B cell (primary cell): ENCODE results near the gene BDKRB1. TPM values are rescaled to one million over a fixed set of nuclear protein-coding genes. Genes with fewer than 3 reads are reported as not detected.

Source experiments
- ATAC-seq: fragments of 200-7000 bp; cut with Tn5 transposase; one replicate; pipeline ENCODE4 v1.10.0; 2021; ENCODE audit warnings: low read depth, mild to moderate bottlenecking, moderate number of reproducible peaks, moderate library complexity
- CTCF ChIA-PET: fragments of 350-600 bp; sonication (Branson Sonifier 250); formaldehyde crosslinking; loops from one replicate; lab custom pipeline; 2021; ENCODE audit warnings: antibody characterized with exemption, inconsistent platforms; lab: Charles Lee
- POLR2A ChIA-PET: fragments of 350-600 bp; sonication (Branson Sonifier 250); formaldehyde crosslinking; loops from one replicate; lab custom pipeline; 2021; ENCODE audit warnings: antibody characterized with exemption; lab: Charles Lee
- DNase-seq: peaks from one replicate; pipeline ENCODE4 v3.0.0; 2013
- H2AFZ ChIP-seq: 2 replicates; pipeline ENCODE4 v1.6.1; 2012; ENCODE audit warnings: mild to moderate bottlenecking, low read depth, low read length; ENCODE audit not compliant: insufficient read depth, poor library complexity, severe bottlenecking
- H3K27ac ChIP-seq, 2 donors: 1 replicate in 1 of 2; 2 replicates in 1 of 2; pipeline ENCODE4 v1.5.1; 2012 to 2013; ENCODE audit warnings: low read length in 2 of 2, mild to moderate bottlenecking in 2 of 2, moderate library complexity in 1 of 2
- H3K27me3 ChIP-seq, 4 experiments: fragments of 200-600 bp in 1 of 4; sonication (generic) in 1 of 4; replicated peaks in 1 of 4; 1 replicate in 2 of 4; 2 replicates in 2 of 4; pipeline versions ENCODE4 v1.6.1 to v1.7.0; 2013 to 2016; ENCODE audit warnings: low read length in 3 of 4, mild to moderate bottlenecking in 2 of 4, mixed read lengths in 1 of 4, moderate library complexity in 1 of 4; ENCODE audit not compliant: insufficient read depth in 4 of 4, control insufficient read depth in 3 of 4; ENCODE audit errors: control extremely low read depth in 1 of 4
- H3K36me3 ChIP-seq, 2 experiments: replicated peaks in 1 of 2; 1 replicate in 1 of 2; 2 replicates in 1 of 2; pipeline versions ENCODE4 v1.6.1 to v1.7.1; 2013; ENCODE audit warnings: low read length in 1 of 2; ENCODE audit not compliant: insufficient read depth in 2 of 2, control insufficient read depth in 1 of 2; ENCODE audit errors: control extremely low read depth in 1 of 2, extremely low read depth in 1 of 2
- H3K4me1 ChIP-seq, 2 donors: fragments of 200-600 bp in 1 of 2; sonication (generic) in 1 of 2; 1 replicate in 1 of 2; 2 replicates in 1 of 2; pipeline versions ENCODE4 v1.5.1 to v1.6.1; 2013 to 2017; ENCODE audit warnings: low read length in 2 of 2; ENCODE audit not compliant: control insufficient read depth in 2 of 2, insufficient read depth in 2 of 2
- H3K4me2 ChIP-seq: replicated peaks from 2 replicates; pipeline ENCODE3; 2012; ENCODE audit warnings: mild to moderate bottlenecking, low read depth, low read length; ENCODE audit not compliant: poor library complexity, severe bottlenecking
- H3K4me3 ChIP-seq, 5 experiments: fragments of 200-600 bp in 1 of 5; sonication (generic) in 1 of 5; 1 replicate in 3 of 5; 2 replicates in 2 of 5; pipeline versions ENCODE4 v1.5.1 to v1.7.0; 2011 to 2016; ENCODE audit warnings: low read length in 4 of 5, mild to moderate bottlenecking in 4 of 5, low read depth in 2 of 5, control low read depth in 1 of 5, moderate library complexity in 1 of 5; ENCODE audit not compliant: insufficient read depth in 1 of 5; ENCODE audit errors: control extremely low read depth in 1 of 5, extremely low read depth in 1 of 5
- H3K79me2 ChIP-seq: fragments of 200-600 bp; sonication (generic); one replicate; pipeline ENCODE4 v1.6.0; 2016; ENCODE audit warnings: low read length; ENCODE audit not compliant: control insufficient read depth, insufficient read depth
- H3K9ac ChIP-seq: fragments of 200-600 bp; sonication (generic); 2 replicates; pipeline ENCODE4 v1.6.1; 2017; ENCODE audit warnings: mild to moderate bottlenecking, low read length, moderate library complexity
- H3K9me3 ChIP-seq, 3 donors: one replicate each; pipeline versions ENCODE4 v1.6.1 to v1.7.1; 2013; ENCODE audit warnings: low read length in 2 of 3; ENCODE audit not compliant: control insufficient read depth in 2 of 3, insufficient read depth in 1 of 3; ENCODE audit errors: control extremely low read depth in 1 of 3
- H4K20me1 ChIP-seq: 2 replicates; pipeline ENCODE4 v1.6.0; 2012; ENCODE audit warnings: mild to moderate bottlenecking, low read length; ENCODE audit not compliant: insufficient read depth, control insufficient read depth, poor library complexity, severe bottlenecking
- H3K27ac Mint-ChIP-seq: one replicate; pipeline ENCODE4 v1.8.0; 2021; ENCODE audit warnings: mixed read lengths
- H3K27me3 Mint-ChIP-seq: one replicate; pipeline ENCODE4 v1.8.0; 2021; ENCODE audit warnings: mixed read lengths
- H3K4me1 Mint-ChIP-seq: one replicate; pipeline ENCODE4 v1.8.0; 2021; ENCODE audit warnings: mixed read lengths
- H3K4me3 Mint-ChIP-seq: one replicate; pipeline ENCODE4 v1.8.0; 2021; ENCODE audit warnings: mixed read lengths
- H3K9me3 Mint-ChIP-seq: one replicate; pipeline ENCODE4 v1.8.0; 2022; ENCODE audit warnings: mixed read lengths; ENCODE audit not compliant: insufficient read depth
- CTCF ChIP-seq: fragments of 200-600 bp; IDR thresholded peaks from one replicate; pipeline ENCODE4 v1.8.0; 2022; ENCODE audit warnings: antibody characterized with exemption, mild to moderate bottlenecking
- EZH2 ChIP-seq: IDR thresholded peaks from 2 replicates; pipeline ENCODE4 v1.6.1; 2012; ENCODE audit warnings: borderline replicate concordance, low read depth, mild to moderate bottlenecking, moderate library complexity, low read length; ENCODE audit not compliant: insufficient read depth, poor library complexity, severe bottlenecking
- WGBS: methylation state at CpG from one replicate; pipeline ENCODE4 v1.1.5; 2013; ENCODE audit warnings: missing lambda C conversion rate; ENCODE audit not compliant: insufficient coverage; 5-methylcytosine and 5-hydroxymethylcytosine counted together
- intact Hi-C: fragments of 100-400 bp; cut with micrococcal nuclease; formaldehyde crosslinking; loops from one replicate; pipeline ENCODE4 v1.10.0; 2022
- polyA plus RNA-seq: library from polyadenylated mRNA; depleted of rRNA; stranded (reverse); fragments of >200 nt; gene quantifications from 2 replicates; pipeline ENCODE4 v1.2.3, GENCODE V29; 2012
- total RNA-seq, 2 donors: library from RNA; stranded (reverse); fragments of 120-200 nt in 1 of 2; gene quantifications; 1 replicate in 1 of 2; 2 replicates in 1 of 2; pipeline versions ENCODE4 v1.2.3 to v1.2.4, GENCODE V29; 2013 to 2022

BDKRB1 gene
- total and polyA plus RNA-seq, 2 donors (not counting 1 experiment from before 2014, with no cell fraction given): not detected

GRCh38 chr14:96281486-96281885 lies 25.5 kb downstream of the BDKRB1 start:
- peaks cover 0 to 12% (median 11%) of the 10 kb centered on the region in 3 donors for H3K9me3 ChIP-seq
- intact Hi-C loops: no loop called here
- ChIA-PET POLR2A (no interaction called here), CTCF (interaction anchor here (0.6 kb wide), 1 partner anchor 32 kb away, joined by 4 read pairs; no protein-coding TSS in a partner anchor)
- Mint-ChIP-seq H3K4me1 (no peaks in the 10 kb centered on the region), H3K4me3 (no peak overlapping the region), H3K27ac (no peak overlapping the region), H3K27me3 (no peaks in the 10 kb centered on the region), H3K9me3 (peaks cover 4% of the 10 kb centered on the region)
- ATAC-seq: no peak
- DNase-seq: no peak
- peaks cover 0 to 23% of the 10 kb centered on the region in 2 experiments for H3K36me3 ChIP-seq
- TF ChIP-seq CTCF (no peak), EZH2 (no peak)
- no peaks in the 10 kb centered on the region for H3K79me2 ChIP-seq
- no peak overlapping the region for H3K4me3 ChIP-seq
- H4K20me1 ChIP-seq: no peaks in the 10 kb centered on the region
- H2AFZ ChIP-seq: no peak overlapping the region
- H3K4me1 ChIP-seq: no peaks in the 10 kb centered on the region
- no peak overlapping the region for H3K4me2 ChIP-seq
- no CpG with 5 or more reads among the region's 4 CpGs for WGBS
- H3K27me3 ChIP-seq: no peaks in the 10 kb centered on the region
- H3K27ac ChIP-seq: no peak overlapping the region
- no peak overlapping the region for H3K9ac ChIP-seq

- no peak overlapping the region for H3K4me3 Mint-ChIP-seq
- 100% methylated on average over 5 of the region's 9 CpGs for WGBS
- intact Hi-C loops: no loop called here
Measured at GRCh38 chr14:96284008-96284407, 28.0 kb downstream of the BDKRB1 start.

More at GRCh38 chr14:96284008-96284407, 28.0 kb downstream of the BDKRB1 start:
- H3K4me1 Mint-ChIP-seq: no peaks in the 10 kb centered on the region
- no peak overlapping the region for H3K27ac ChIP-seq
- no peak overlapping the region for H3K27ac Mint-ChIP-seq
- H3K9me3 ChIP-seq: no peaks in the 10 kb centered on the region
- no peak overlapping the region for H3K4me3 ChIP-seq
- DNase-seq (no peak), ATAC-seq (no peak)
- no peaks in the 10 kb centered on the region for H4K20me1 ChIP-seq
- POLR2A ChIA-PET: no interaction called here
- H3K27me3 Mint-ChIP-seq: no peaks in the 10 kb centered on the region
- no peaks in the 10 kb centered on the region for H3K9me3 Mint-ChIP-seq
- H3K4me1 ChIP-seq: no peaks in the 10 kb centered on the region
- no peak overlapping the region for H3K9ac ChIP-seq
- H2AFZ ChIP-seq: no peak overlapping the region
- H3K79me2 ChIP-seq: no peaks in the 10 kb centered on the region
- CTCF ChIA-PET: interaction anchor here (1.0 kb wide), 1 partner anchor 12 kb away, joined by 4 read pairs; no protein-coding TSS in a partner anchor
- H3K4me2 ChIP-seq: no peak overlapping the region
- no peaks in the 10 kb centered on the region for H3K27me3 ChIP-seq
- TF ChIP-seq EZH2 (no peak), CTCF (no peak)
- peaks cover 0 to 28% of the 10 kb centered on the region in 2 experiments for H3K36me3 ChIP-seq
